Panc1 (cell line): ENCODE results near the gene PRRX1. TPM values are rescaled to one million over a fixed set of nuclear protein-coding genes. Genes with fewer than 3 reads are reported as not detected.

ENCODE experiments used
- ATAC-seq: fragments of 200-7000 bp; cut with Tn5 transposase; 2 replicates; pipeline ENCODE4 v1.9.1; 2020; ENCODE audit warnings: mild to moderate bottlenecking, moderate library complexity
- BruUV-seq: library from RNA; stranded (reverse); fragments of 400-500 nt; replicated peaks from 2 replicates; lab custom pipeline; 2021; lab: Mats Ljungman, UMichigan
- CTCF ChIA-PET: fragments of 300-600 bp; sonication (Branson Sonifier 250); formaldehyde crosslinking; loops from one replicate; lab custom pipeline; 2022; ENCODE audit warnings: antibody characterized with exemption; lab: Charles Lee
- POLR2A ChIA-PET: fragments of 300-600 bp; sonication (Branson Sonifier 250); formaldehyde crosslinking; loops from one replicate; lab custom pipeline; 2022; ENCODE audit warnings: antibody characterized with exemption; lab: Charles Lee
- DNase-seq: peaks from one replicate; pipeline ENCODE4 v3.0.0-alpha.2; 2010; ENCODE audit warnings: low read depth, low spot score
- H3K27ac ChIP-seq: 2 replicates; pipeline ENCODE4 v1.5.1; 2011; ENCODE audit warnings: mild to moderate bottlenecking, low read length, inconsistent platforms
- H3K27me3 ChIP-seq: fragments of 200-500 bp; sonication (Bioruptor generic); 2 replicates; pipeline ENCODE4 v1.6.0; 2014; ENCODE audit warnings: low read length, inconsistent platforms; ENCODE audit not compliant: control insufficient read depth, insufficient read depth
- H3K36me3 ChIP-seq: fragments of 200-500 bp; sonication (Bioruptor generic); 2 replicates; pipeline ENCODE4 v1.5.1; 2014; ENCODE audit warnings: inconsistent platforms, mild to moderate bottlenecking, low read length, moderate library complexity; ENCODE audit not compliant: control insufficient read depth, insufficient read depth
- H3K4me1 ChIP-seq: 2 replicates; pipeline ENCODE4 v1.5.1; 2011; ENCODE audit warnings: inconsistent platforms, mild to moderate bottlenecking, low read length, moderate library complexity; ENCODE audit not compliant: control insufficient read depth, insufficient read depth
- H3K4me3 ChIP-seq, 2 experiments: 2 replicates each; pipeline ENCODE4 v1.5.1; 2011 to 2012; ENCODE audit warnings: low read depth in 2 of 2, low read length in 2 of 2, mild to moderate bottlenecking in 2 of 2, inconsistent platforms in 1 of 2, moderate library complexity in 1 of 2
- H3K9me3 ChIP-seq: fragments of 200-500 bp; sonication (Bioruptor generic); 2 replicates; pipeline ENCODE4 v1.5.1; 2014; ENCODE audit warnings: low read depth, mild to moderate bottlenecking, inconsistent platforms, low read length, moderate library complexity; ENCODE audit not compliant: control insufficient read depth, insufficient read depth
- CTCF ChIP-seq: fragments of 450-650 bp; IDR thresholded peaks from 2 replicates; pipeline ENCODE4 v1.5.1; 2017; ENCODE audit warnings: mild to moderate bottlenecking
- POLR2AphosphoS5 ChIP-seq: IDR thresholded peaks from 2 replicates; pipeline ENCODE4 v1.6.1; 2012; ENCODE audit warnings: mild to moderate bottlenecking, low read depth, low read length, moderate library complexity
- REST ChIP-seq, 2 experiments: IDR thresholded peaks; 2 replicates each; pipeline ENCODE4 v1.6.1; 2011 to 2012; ENCODE audit warnings: low read depth in 2 of 2, control low read depth in 1 of 2, low read length in 1 of 2, mild to moderate bottlenecking in 1 of 2, moderate library complexity in 1 of 2; ENCODE audit not compliant: insufficient read depth in 1 of 2
- SIN3A ChIP-seq: IDR thresholded peaks from 2 replicates; pipeline ENCODE4 v1.6.1; 2012; ENCODE audit warnings: low read depth, mild to moderate bottlenecking, low read length, moderate library complexity, borderline replicate concordance; ENCODE audit not compliant: insufficient read depth
- TCF7L2 ChIP-seq: IDR thresholded peaks from 2 replicates; pipeline ENCODE4 v1.6.1; 2011; ENCODE audit warnings: mild to moderate bottlenecking, low read depth, low read length, inconsistent platforms
- in situ Hi-C: cut with HindIII; loops from 2 replicates; pipeline ENCODE4 v1.10.0; 2016; ENCODE audit warnings: low sequenced_read_pairs, low pct_unique_long_range_greater_than_20kb
- intact Hi-C: fragments of 100-400 bp; cut with micrococcal nuclease; formaldehyde crosslinking; loops from one replicate; pipeline ENCODE4 v1.10.0; 2022; ENCODE audit not compliant: unreplicated experiment
- total RNA-seq: library from RNA; stranded (reverse); gene quantifications from one replicate; pipeline ENCODE4 v1.2.1, GENCODE V29; 2021; ENCODE audit not compliant: unreplicated experiment

The PRRX1 gene
- total RNA-seq, 1 experiment from 2014 or later, result 0.69 TPM

- peak overlapping the region; percentile 13 to 25; a peak in 3 of 4 replicates for H3K4me3 ChIP-seq
- H3K27me3 ChIP-seq, result peaks cover 5% of the 10 kb centered on the region; the same call in 1 of the 2 replicates
- DNase-seq (no peak), ATAC-seq (no peak)
- in situ Hi-C loops (no loop called here), intact Hi-C loops (no loop called here)
- TF ChIP-seq TCF7L2 (no peak), CTCF (no peak), SIN3A (no peak), REST (IDR thresholded peaks at IDR 0.05; ENCODE audit: insufficient read depth in 1 of 2, low read depth in 2 of 2, low read length in 1 of 2) (no peak), POLR2AphosphoS5 (no peak)
- CTCF ChIA-PET, result no interaction called here
- no TSS peak for BruUV-seq
- no peaks in the 10 kb centered on the region for H3K36me3 ChIP-seq
- H3K9me3 ChIP-seq, result no peaks in the 10 kb centered on the region
- POLR2A ChIA-PET, result no interaction called here
- no peak overlapping the region for H3K27ac ChIP-seq
- 0 out of 2 replicates have a peak, but pooled peaks cover 3% of the 10 kb centered on the region for H3K4me1 ChIP-seq
These were observed 4.5 kb downstream of the PRRX1 start for GRCh38 chr1:170668209-170669106.

- DNase-seq, result no peak
- TF ChIP-seq CTCF (no peak), SIN3A (no peak), POLR2AphosphoS5 (no peak), REST (IDR thresholded peaks at IDR 0.05; ENCODE audit: insufficient read depth in 1 of 2, low read depth in 2 of 2, low read length in 1 of 2) (no peak), TCF7L2 (no peak)
- Histone ChIP-seq H3K27me3 (0 out of 2 replicates have a peak, but pooled peaks cover 2% of the 10 kb centered on the region), H3K4me1 (0 out of 2 replicates have a peak, but pooled peaks cover 3% of the 10 kb centered on the region), H3K27ac (no peak overlapping the region), H3K36me3 (no peaks in the 10 kb centered on the region), H3K4me3 (no peak overlapping the region; a peak in 1 of 4 replicates), H3K9me3 (no peaks in the 10 kb centered on the region)
- intact Hi-C loops, result no loop called here
- CTCF ChIA-PET, result no interaction called here
- POLR2A ChIA-PET, result no interaction called here
- ATAC-seq, result no peak
- BruUV-seq, result no TSS peak
- in situ Hi-C loops, result no loop called here
These were observed 5.1 kb downstream of the PRRX1 start for GRCh38 chr1:170669107-170669445.
